Measurements from ENCODE around the gene CA11.
"Not testable (repeated sequence)": the region's sequence is repeated elsewhere in the genome, so short reads cannot be mapped to it uniquely, and the experiment has no call there.

The CA11 gene

DNA sequence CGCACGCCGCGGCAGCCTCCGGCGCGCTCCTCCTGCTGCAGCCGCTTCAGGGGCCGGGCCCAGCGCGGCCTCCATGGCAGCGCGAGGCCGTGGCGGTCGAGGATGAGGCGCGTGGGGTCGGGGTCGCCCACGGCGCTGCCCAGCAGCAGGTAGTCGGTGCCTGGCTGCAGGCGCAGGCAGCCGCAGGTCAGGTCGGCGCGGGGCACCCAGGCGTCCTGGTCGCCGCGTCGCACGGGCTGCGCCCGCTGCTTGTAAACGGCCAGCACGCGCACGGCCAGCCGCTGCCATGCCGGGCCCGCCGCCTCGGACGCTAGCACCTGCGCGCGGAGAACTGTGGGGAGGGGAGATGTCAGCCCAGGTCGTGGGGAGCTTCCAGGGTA is 15.7 kb upstream of the CA11 start:
- no peak for TF ChIP-seq CTCF (IDR thresholded peaks at IDR 0.05; ENCODE audit: extremely low read depth, insufficient read depth, missing control alignments)
- in situ Hi-C loops (cut with MboI; ENCODE audit: low pct_unique_long_range_greater_than_20kb, low sequenced_read_pairs, unreplicated experiment) = no loop called here
- DNase-seq (ENCODE audit: low spot score) = no peak

- no peak for TF ChIP-seq CTCF (IDR thresholded peaks at IDR 0.05; ENCODE audit: extremely low read depth, insufficient read depth, missing control alignments)
- peak; percentile 99 for DNase-seq (ENCODE audit: low spot score)
- in situ Hi-C loops (cut with MboI; ENCODE audit: low pct_unique_long_range_greater_than_20kb, low sequenced_read_pairs, unreplicated experiment) = no loop called here
These were observed 15.1 kb upstream of the CA11 start for GRCh38 chr19:48660852-48661710.

- in situ Hi-C loops (cut with MboI; ENCODE audit: low pct_unique_long_range_greater_than_20kb, low sequenced_read_pairs, unreplicated experiment) = no loop called here
- peak; percentile 72 for DNase-seq (ENCODE audit: low spot score)
- no peak for TF ChIP-seq CTCF (IDR thresholded peaks at IDR 0.05; ENCODE audit: extremely low read depth, insufficient read depth, missing control alignments)
These were observed 13.8 kb upstream of the CA11 start for GRCh38 chr19:48659768-48660167.

DNA sequence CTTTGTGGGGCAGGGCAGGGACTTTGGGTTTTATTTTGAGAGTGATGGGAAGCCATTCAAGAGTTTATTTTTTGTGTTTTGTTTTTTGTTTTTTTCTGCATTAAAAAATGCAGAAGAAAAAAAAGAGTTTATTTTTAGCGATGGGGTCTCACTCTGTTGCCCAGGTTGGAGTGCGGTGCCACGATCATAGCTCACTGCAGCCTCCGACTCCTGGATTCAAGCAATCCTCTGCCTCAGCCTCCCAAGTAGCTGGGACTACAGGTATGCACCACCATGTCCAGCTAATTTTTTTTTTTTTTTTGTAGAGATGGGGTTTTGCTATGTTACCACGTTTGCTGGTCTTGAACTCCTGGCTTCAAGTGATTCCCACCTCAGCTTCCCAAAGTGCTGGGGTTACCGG is 12.5 kb upstream of the CA11 start:
- in situ Hi-C loops (cut with MboI; ENCODE audit: low pct_unique_long_range_greater_than_20kb, low sequenced_read_pairs, unreplicated experiment) = no loop called here
- DNase-seq (ENCODE audit: low spot score) = no peak
- TF ChIP-seq CTCF (IDR thresholded peaks at IDR 0.05; ENCODE audit: extremely low read depth, insufficient read depth, missing control alignments) = no peak

DNA sequence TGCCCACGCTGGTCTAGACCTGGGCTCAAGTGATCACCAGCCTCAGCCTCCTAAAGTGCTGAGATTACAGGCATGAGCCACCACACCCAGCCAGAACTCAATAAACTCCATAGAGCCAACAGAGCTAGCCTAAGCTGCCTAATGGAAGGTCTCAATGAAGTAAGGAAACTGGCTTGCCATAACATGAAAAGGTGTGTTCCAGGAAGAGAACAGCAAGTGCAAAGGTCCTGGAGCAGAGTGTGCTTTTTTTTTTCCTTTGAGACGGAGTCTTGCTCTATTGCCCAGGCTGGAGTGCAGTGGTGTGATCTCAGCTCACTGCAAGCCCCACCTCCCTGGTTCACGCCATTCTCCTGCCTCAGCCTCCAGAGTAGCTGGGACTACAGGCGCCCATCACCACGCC is 11.8 kb upstream of the CA11 start:
- DNase-seq (ENCODE audit: low spot score); in situ Hi-C loops (cut with MboI; ENCODE audit: low pct_unique_long_range_greater_than_20kb, low sequenced_read_pairs, unreplicated experiment): not testable (repeated sequence)

DNA sequence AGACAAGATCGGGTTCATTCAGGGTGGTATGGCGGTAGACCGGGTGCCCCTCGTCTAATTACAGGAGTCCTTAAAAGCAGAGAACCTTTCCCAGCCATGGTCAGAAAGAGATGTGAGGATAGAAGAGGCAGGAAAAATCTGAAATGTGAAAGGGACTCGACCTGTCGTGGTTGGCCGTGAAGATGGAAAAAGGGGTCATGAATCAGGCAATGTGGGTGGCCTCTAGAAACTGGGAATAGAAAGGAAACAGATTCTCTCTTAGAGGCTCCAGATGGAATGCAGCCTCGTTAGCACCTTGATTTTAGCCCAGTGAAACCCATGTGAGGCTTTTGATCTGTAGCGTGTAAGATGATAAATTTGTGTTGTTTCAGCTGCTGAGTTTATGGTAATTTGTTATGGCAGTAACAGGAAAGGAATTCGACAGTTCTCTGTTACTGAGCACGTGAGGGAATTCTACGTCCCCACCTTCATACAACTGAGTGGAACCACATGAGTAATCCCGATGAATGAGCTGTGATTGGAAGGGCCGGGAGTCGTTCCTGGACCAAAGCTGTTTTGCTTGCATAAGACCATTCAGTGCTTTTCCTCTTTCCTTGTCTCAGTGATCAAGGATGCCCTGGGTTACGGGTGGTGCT is 11.0 kb upstream of the CA11 start:
- in situ Hi-C loops (cut with MboI; ENCODE audit: low pct_unique_long_range_greater_than_20kb, low sequenced_read_pairs, unreplicated experiment) = no loop called here
- no peak for DNase-seq (ENCODE audit: low spot score)
- TF ChIP-seq CTCF (IDR thresholded peaks at IDR 0.05; ENCODE audit: extremely low read depth, insufficient read depth, missing control alignments) = no peak
